Peyer's patch (tissue), 4 donors: Measurements from ENCODE around the gene TMEFF2.

Experiments used
- POLR2A ChIP-seq, 2 donors: fragments of 450-650 bp; IDR thresholded peaks; one replicate each; pipeline ENCODE4 v1.5.1; 2017; ENCODE audit warnings: antibody characterized with exemption in 2 of 2, mild to moderate bottlenecking in 2 of 2, moderate library complexity in 2 of 2
- TF ChIP-seq, protein P1 (sequence below), 6 experiments: fragments of 450-650 bp in 4 of 6; fragments of 200-600 bp in 2 of 6; sonication (generic) in 1 of 6; IDR thresholded peaks; one replicate each; pipeline ENCODE4 v1.5.1; 2017 to 2019; ENCODE audit warnings: antibody characterized with exemption in 6 of 6, mild to moderate bottlenecking in 3 of 6, moderate library complexity in 1 of 6

DNA sequence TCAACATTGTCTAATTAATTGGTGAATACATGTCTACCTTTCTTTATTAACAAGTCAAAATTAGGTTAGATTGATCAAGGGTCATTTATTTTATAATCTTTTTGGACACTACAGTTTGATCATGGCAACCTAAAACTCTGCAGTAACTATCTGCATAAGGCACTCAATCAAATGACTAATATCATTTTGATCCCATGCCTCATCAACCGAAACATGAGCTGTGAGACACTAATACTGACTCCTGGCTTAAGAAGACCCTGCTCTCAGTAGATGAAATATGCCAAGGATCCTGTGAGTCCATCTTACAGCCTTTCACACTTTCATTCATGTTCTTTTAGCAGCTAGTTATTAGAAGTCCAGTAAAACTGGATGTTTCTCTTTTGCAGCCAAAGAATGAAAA, 178.5 kb downstream of the TMEFF2 start:
- TF ChIP-seq, protein P1, sequence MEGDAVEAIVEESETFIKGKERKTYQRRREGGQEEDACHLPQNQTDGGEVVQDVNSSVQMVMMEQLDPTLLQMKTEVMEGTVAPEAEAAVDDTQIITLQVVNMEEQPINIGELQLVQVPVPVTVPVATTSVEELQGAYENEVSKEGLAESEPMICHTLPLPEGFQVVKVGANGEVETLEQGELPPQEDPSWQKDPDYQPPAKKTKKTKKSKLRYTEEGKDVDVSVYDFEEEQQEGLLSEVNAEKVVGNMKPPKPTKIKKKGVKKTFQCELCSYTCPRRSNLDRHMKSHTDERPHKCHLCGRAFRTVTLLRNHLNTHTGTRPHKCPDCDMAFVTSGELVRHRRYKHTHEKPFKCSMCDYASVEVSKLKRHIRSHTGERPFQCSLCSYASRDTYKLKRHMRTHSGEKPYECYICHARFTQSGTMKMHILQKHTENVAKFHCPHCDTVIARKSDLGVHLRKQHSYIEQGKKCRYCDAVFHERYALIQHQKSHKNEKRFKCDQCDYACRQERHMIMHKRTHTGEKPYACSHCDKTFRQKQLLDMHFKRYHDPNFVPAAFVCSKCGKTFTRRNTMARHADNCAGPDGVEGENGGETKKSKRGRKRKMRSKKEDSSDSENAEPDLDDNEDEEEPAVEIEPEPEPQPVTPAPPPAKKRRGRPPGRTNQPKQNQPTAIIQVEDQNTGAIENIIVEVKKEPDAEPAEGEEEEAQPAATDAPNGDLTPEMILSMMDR (IDR thresholded peaks at IDR 0.05), result no peak
- no peak for TF ChIP-seq POLR2A (IDR thresholded peaks at IDR 0.05)
